Activated CD4-positive, alpha-beta T cell treated with anti-CD3 and anti-CD28 coated beads, Interleukin-2, Interleukin-4, amounts not matched to agents 100 ng/mL and 50 ng/mL, durations not matched to agents 16 hours and 8 hours (primary cell): ENCODE measurements around the gene ASPG.

Experiments
- DNase-seq: peaks from one replicate; pipeline ENCODE4 v3.0.0-alpha.2; 2020; ENCODE audit warnings: low spot score

Gene ASPG

GRCh38 chr14:104163541-104163940, 78.0 kb downstream of the ASPG start:
- DNase-seq = no peak

GRCh38 chr14:104164041-104164440, 78.5 kb downstream of the ASPG start:
- no peak for DNase-seq

- no peak for DNase-seq
These were observed 79.0 kb downstream of the ASPG start for GRCh38 chr14:104164512-104164911.
